H1 (cell line): Measurements from ENCODE around the gene SNRPA1. TPM values are rescaled to one million over a fixed set of nuclear protein-coding genes. Genes with fewer than 3 reads are reported as not detected.

Source experiments
- CTCF ChIA-PET: fragments of 300-600 bp; sonication (Branson Sonifier 250); formaldehyde crosslinking; loops from one replicate; lab custom pipeline; 2021; ENCODE audit not compliant: partially characterized antibody; lab: Charles Lee
- POLR2A ChIA-PET: fragments of 300-600 bp; sonication (Branson Sonifier 250); formaldehyde crosslinking; loops from one replicate; lab custom pipeline; 2021; ENCODE audit warnings: inconsistent platforms; ENCODE audit not compliant: partially characterized antibody; lab: Charles Lee
- DNase-seq, 2 experiments: peaks; one replicate each; pipeline versions ENCODE4 v3.0.0 to v3.0.0-alpha.2; 2010 to 2022; ENCODE audit warnings: low spot score in 2 of 2, low read depth in 1 of 2, mixed read lengths in 1 of 2
- FAIRE-seq: peaks from 2 replicates; lab custom pipeline; 2011; peaks lifted over from hg19 to GRCh38; lab: Jason Lieb, UNC
- H2AFZ ChIP-seq: 2 replicates; pipeline ENCODE4 v1.8.1; 2012; ENCODE audit warnings: low read length, inconsistent platforms
- H2AK5ac ChIP-seq: 2 replicates; pipeline ENCODE4 v1.6.1; 2013; ENCODE audit warnings: low read depth, low read length
- H2BK120ac ChIP-seq: replicated peaks from 2 replicates; pipeline ENCODE3; 2013; ENCODE audit warnings: low read depth, low read length, inconsistent platforms
- H2BK12ac ChIP-seq: 2 replicates; pipeline ENCODE4 v1.6.1; 2013; ENCODE audit warnings: low read depth, low read length
- H2BK15ac ChIP-seq: 2 replicates; pipeline ENCODE4 v1.6.1; 2013; ENCODE audit warnings: low read length
- H2BK20ac ChIP-seq: 2 replicates; pipeline ENCODE4 v1.6.1; 2013; ENCODE audit warnings: low read length
- H2BK5ac ChIP-seq: 2 replicates; pipeline ENCODE4 v1.6.1; 2013; ENCODE audit warnings: low read depth, low read length
- H3K14ac ChIP-seq: 2 replicates; pipeline ENCODE4 v1.6.1; 2013; ENCODE audit warnings: inconsistent platforms; ENCODE audit not compliant: insufficient read length
- H3K18ac ChIP-seq: 2 replicates; pipeline ENCODE4 v1.6.1; 2013; ENCODE audit warnings: low read length; ENCODE audit errors: extremely low read depth
- H3K23ac ChIP-seq: 2 replicates; pipeline ENCODE4 v1.6.1; 2013; ENCODE audit warnings: inconsistent platforms; ENCODE audit not compliant: insufficient read length
- H3K23me2 ChIP-seq: 2 replicates; pipeline ENCODE4 v1.6.1; 2013; ENCODE audit warnings: low read depth, low read length
- H3K27ac ChIP-seq: 2 replicates; pipeline ENCODE4 v1.6.1; 2011; ENCODE audit warnings: low read depth, low read length, inconsistent platforms
- H3K27me3 ChIP-seq, 4 experiments: replicated peaks in 1 of 4; 1 replicate in 1 of 4; 2 replicates in 3 of 4; pipeline versions ENCODE4 v1.6.1 to v1.8.1; 2011 to 2013; ENCODE audit warnings: low read length in 3 of 4, mild to moderate bottlenecking in 3 of 4, inconsistent platforms in 2 of 4, mixed read lengths in 2 of 4, moderate library complexity in 1 of 4; ENCODE audit not compliant: control insufficient read depth in 3 of 4, insufficient read depth in 3 of 4; ENCODE audit errors: extremely low read depth in 1 of 4
- H3K36me3 ChIP-seq, 4 experiments: 2 replicates each; pipeline versions ENCODE4 v1.6.1 to v1.8.1; 2011 to 2013; ENCODE audit warnings: mild to moderate bottlenecking in 4 of 4, low read length in 3 of 4, moderate library complexity in 2 of 4, control low read depth in 1 of 4, inconsistent platforms in 1 of 4; ENCODE audit not compliant: insufficient read depth in 4 of 4, control insufficient read depth in 2 of 4
- H3K4ac ChIP-seq: replicated peaks from 2 replicates; pipeline ENCODE3; 2013; ENCODE audit warnings: low read length, low read depth, mixed read lengths, inconsistent platforms; ENCODE audit not compliant: insufficient read length
- H3K4me1 ChIP-seq, 4 experiments: replicated peaks in 1 of 4; 1 replicate in 1 of 4; 2 replicates in 3 of 4; pipeline versions ENCODE4 v1.6.1 to v1.8.1; 2011 to 2013; ENCODE audit warnings: low read length in 3 of 4, inconsistent platforms in 2 of 4, mixed read lengths in 1 of 4; ENCODE audit not compliant: insufficient read depth in 4 of 4, control insufficient read depth in 3 of 4
- H3K4me2 ChIP-seq, 2 experiments: 2 replicates each; pipeline versions ENCODE4 v1.6.1 to v1.8.1; 2011 to 2013; ENCODE audit warnings: low read depth in 2 of 2, low read length in 2 of 2, control low read depth in 1 of 2, inconsistent platforms in 1 of 2, mild to moderate bottlenecking in 1 of 2; ENCODE audit not compliant: insufficient read depth in 1 of 2
- H3K4me3 ChIP-seq, 4 experiments: fragments of 200-600, 300-600 bp in 1 of 4; sonication (generic), shearing (Covaris generic), sonication (Bioruptor Twin) in 1 of 4; 2 replicates each; pipeline versions ENCODE4 v1.5.1 to v1.8.1; 2011 to 2016; ENCODE audit warnings: low read length in 4 of 4, low read depth in 3 of 4, control low read depth in 2 of 4, inconsistent platforms in 2 of 4, mild to moderate bottlenecking in 2 of 4, mixed read lengths in 1 of 4, moderate library complexity in 1 of 4; ENCODE audit not compliant: insufficient read depth in 2 of 4; ENCODE audit errors: extremely low read depth in 1 of 4
- H3K56ac ChIP-seq: replicated peaks from 2 replicates; pipeline ENCODE3; 2013; ENCODE audit warnings: low read depth, mild to moderate bottlenecking, mixed read lengths, low read length, inconsistent platforms; ENCODE audit not compliant: insufficient read length
- H3K79me1 ChIP-seq: 2 replicates; pipeline ENCODE4 v1.6.1; 2013; ENCODE audit warnings: low read depth, low read length, control low read depth
- H3K79me2 ChIP-seq, 2 experiments: 2 replicates each; pipeline versions ENCODE4 v1.6.1 to v1.8.1; 2012 to 2013; ENCODE audit warnings: low read length in 2 of 2, mild to moderate bottlenecking in 2 of 2, inconsistent platforms in 1 of 2; ENCODE audit not compliant: insufficient read depth in 2 of 2, control insufficient read depth in 1 of 2
- H3K9ac ChIP-seq, 4 experiments: replicated peaks in 1 of 4; 1 replicate in 1 of 4; 2 replicates in 3 of 4; pipeline versions ENCODE4 v1.6.1 to v1.8.1; 2011 to 2013; ENCODE audit warnings: low read depth in 3 of 4, low read length in 3 of 4, control low read depth in 2 of 4, mild to moderate bottlenecking in 2 of 4, moderate library complexity in 2 of 4, inconsistent platforms in 1 of 4; ENCODE audit errors: extremely low read depth in 1 of 4
- H3K9me3 ChIP-seq, 2 experiments: 2 replicates each; pipeline versions ENCODE4 v1.6.1 to v1.8.1; 2012 to 2013; ENCODE audit warnings: mild to moderate bottlenecking in 2 of 2, moderate library complexity in 2 of 2, control low read depth in 1 of 2, inconsistent platforms in 1 of 2, low read depth in 1 of 2, low read length in 1 of 2, mixed read lengths in 1 of 2; ENCODE audit not compliant: insufficient read depth in 2 of 2
- H4K20me1 ChIP-seq, 2 experiments: replicated peaks in 1 of 2; 2 replicates each; pipeline versions ENCODE3 to v1.8.1; 2011 to 2013; ENCODE audit warnings: inconsistent platforms in 2 of 2, low read length in 2 of 2, mild to moderate bottlenecking in 1 of 2; ENCODE audit not compliant: insufficient read depth in 2 of 2, control insufficient read depth in 1 of 2
- H4K5ac ChIP-seq: 2 replicates; pipeline ENCODE4 v1.6.1; 2013; ENCODE audit warnings: low read length, low read depth, mixed read lengths, inconsistent platforms; ENCODE audit not compliant: insufficient read length
- H4K8ac ChIP-seq: 2 replicates; pipeline ENCODE4 v1.8.0; 2013; ENCODE audit warnings: mild to moderate bottlenecking, moderate library complexity, low read length, inconsistent platforms; ENCODE audit not compliant: insufficient read depth; ENCODE audit errors: extremely low read depth
- H4K91ac ChIP-seq: replicated peaks from 2 replicates; pipeline ENCODE3; 2013; ENCODE audit warnings: low read length, mixed read lengths, inconsistent platforms; ENCODE audit not compliant: insufficient read length
- CEBPB ChIP-seq: IDR thresholded peaks from 2 replicates; pipeline ENCODE4 v1.6.1; 2012; ENCODE audit warnings: low read depth, low read length
- FOSL1 ChIP-seq: IDR thresholded peaks from 2 replicates; pipeline ENCODE4 v1.6.1; 2011; ENCODE audit warnings: mild to moderate bottlenecking, low read depth, low read length, moderate library complexity; ENCODE audit not compliant: insufficient read depth
- MAX ChIP-seq: IDR thresholded peaks from 2 replicates; pipeline ENCODE4 v1.6.1; 2012; ENCODE audit warnings: inconsistent platforms
- YY1 ChIP-seq: IDR thresholded peaks from 2 replicates; pipeline ENCODE4 v1.6.1; 2011; ENCODE audit warnings: low read depth, mild to moderate bottlenecking, low read length
- WGBS, 2 experiments: shearing (Covaris generic) in 1 of 2; methylation state at CpG; one replicate each; pipeline versions ENCODE4 v1.1.6 to v1.1.7; 2013 to 2015; ENCODE audit warnings: low lambda C conversion rate in 2 of 2, mixed read lengths in 2 of 2, inconsistent platforms in 1 of 2, low coverage in 1 of 2, missing lambda C conversion rate in 1 of 2; ENCODE audit not compliant: insufficient replicate concordance in 2 of 2, insufficient coverage in 1 of 2, insufficient read length in 1 of 2; ENCODE audit errors: extremely low coverage in 1 of 2, missing lambda C conversion rate in 1 of 2; 5-methylcytosine and 5-hydroxymethylcytosine counted together
- polyA plus RNA-seq, 7 experiments: library from polyadenylated mRNA; depleted of rRNA in 3 of 7; stranded (reverse) in 5 of 7; unstranded in 2 of 7; fragments of >200 nt in 5 of 7; fragments of 200-250 nt in 2 of 7; gene quantifications; 1 replicate in 5 of 7; 2 replicates in 1 of 7; 4 replicates in 1 of 7; pipeline versions ENCODE4 v1.2.1 to v1.2.3, GENCODE V29; 2011 to 2013; ENCODE audit warnings: missing spikeins in 2 of 7, mixed read lengths in 2 of 7
- total RNA-seq: library from RNA; stranded (reverse); fragmentation: NEBNext Ultra II Directional; extraction: Animal tissue kit (Norgen Biotek cat#: 25700); gene quantifications from 2 replicates; pipeline ENCODE4 v1.2.1, GENCODE V29; 2021

Gene SNRPA1
- total and polyA plus RNA-seq, 2 of the 8 experiments (the other 6 are each of a cell fraction or from before 2014, with no cell fraction given) = 140 to 221 TPM

GRCh38 chr15:101316529-101316928, 21.5 kb upstream of the SNRPA1 start:
- no peak for DNase-seq
- ChIA-PET CTCF (interaction anchor here (0.6 to 8.6 kb wide), 6 partner anchors 10 to 325 kb away, joined by 3 to 94 read pairs (median 18); no protein-coding TSS in a partner anchor), POLR2A (interaction anchor here (1.4 kb wide), 1 partner anchor 22 kb away, joined by 3 read pairs; no protein-coding TSS in a partner anchor)
- Histone ChIP-seq H3K9me3 (no peaks in the 10 kb centered on the region), H3K4me1 (peaks cover 0 to 5% (median 1%) of the 10 kb centered on the region in 4 experiments; a peak in 1 of 7 replicates), H3K36me3 (no peaks in the 10 kb centered on the region), H2AK5ac (no peak overlapping the region), H3K9ac (no peak overlapping the region), H2BK120ac (no peak overlapping the region), H4K8ac (no peak overlapping the region), H3K4me3 (no peak overlapping the region), H3K4me2 (no peak overlapping the region), H3K23me2 (no peaks in the 10 kb centered on the region), H4K5ac (no peak overlapping the region), H3K14ac (no peak overlapping the region), H2AFZ (no peak overlapping the region), H4K20me1 (no peaks in the 10 kb centered on the region), H3K27me3 (no peaks in the 10 kb centered on the region; a peak in 1 of 7 replicates), H2BK12ac (no peak overlapping the region), H3K79me2 (no peaks in the 10 kb centered on the region), H4K91ac (no peak overlapping the region), H3K79me1 (no peaks in the 10 kb centered on the region), H2BK20ac (no peak overlapping the region), H2BK5ac (no peak overlapping the region), H3K4ac (no peak overlapping the region), H3K27ac (no peak overlapping the region), H3K23ac (no peak overlapping the region), H2BK15ac (no peak overlapping the region), H3K18ac (no peak overlapping the region), H3K56ac (no peak overlapping the region)
- TF ChIP-seq MAX = no peak
- no peak for TF ChIP-seq CEBPB
- no peak for TF ChIP-seq FOSL1
- TF ChIP-seq YY1 = no peak
- no peak for FAIRE-seq
- WGBS, 2 experiments = 95% methylated on average over 5 of the region's 5 CpGs; no CpG with 5 or more reads in 1 of the 2 experiments
